H1 (cell line): ENCODE results near the gene LONP2. TPM values are rescaled to one million over a fixed set of nuclear protein-coding genes. Genes with fewer than 3 reads are reported as not detected.

Experiments used
- CTCF ChIA-PET: fragments of 300-600 bp; sonication (Branson Sonifier 250); formaldehyde crosslinking; loops from one replicate; lab custom pipeline; 2021; ENCODE audit not compliant: partially characterized antibody; lab: Charles Lee
- POLR2A ChIA-PET: fragments of 300-600 bp; sonication (Branson Sonifier 250); formaldehyde crosslinking; loops from one replicate; lab custom pipeline; 2021; ENCODE audit warnings: inconsistent platforms; ENCODE audit not compliant: partially characterized antibody; lab: Charles Lee
- DNase-seq, 2 experiments: peaks; one replicate each; pipeline versions ENCODE4 v3.0.0 to v3.0.0-alpha.2; 2010 to 2022; ENCODE audit warnings: low spot score in 2 of 2, low read depth in 1 of 2, mixed read lengths in 1 of 2
- FAIRE-seq: peaks from 2 replicates; lab custom pipeline; 2011; peaks lifted over from hg19 to GRCh38; lab: Jason Lieb, UNC
- H2AFZ ChIP-seq: 2 replicates; pipeline ENCODE4 v1.8.1; 2012; ENCODE audit warnings: low read length, inconsistent platforms
- H2AK5ac ChIP-seq: 2 replicates; pipeline ENCODE4 v1.6.1; 2013; ENCODE audit warnings: low read depth, low read length
- H2BK120ac ChIP-seq: replicated peaks from 2 replicates; pipeline ENCODE3; 2013; ENCODE audit warnings: low read depth, low read length, inconsistent platforms
- H2BK12ac ChIP-seq: 2 replicates; pipeline ENCODE4 v1.6.1; 2013; ENCODE audit warnings: low read depth, low read length
- H2BK15ac ChIP-seq: 2 replicates; pipeline ENCODE4 v1.6.1; 2013; ENCODE audit warnings: low read length
- H2BK20ac ChIP-seq: 2 replicates; pipeline ENCODE4 v1.6.1; 2013; ENCODE audit warnings: low read length
- H2BK5ac ChIP-seq: 2 replicates; pipeline ENCODE4 v1.6.1; 2013; ENCODE audit warnings: low read depth, low read length
- H3K14ac ChIP-seq: 2 replicates; pipeline ENCODE4 v1.6.1; 2013; ENCODE audit warnings: inconsistent platforms; ENCODE audit not compliant: insufficient read length
- H3K18ac ChIP-seq: 2 replicates; pipeline ENCODE4 v1.6.1; 2013; ENCODE audit warnings: low read length; ENCODE audit errors: extremely low read depth
- H3K23ac ChIP-seq: 2 replicates; pipeline ENCODE4 v1.6.1; 2013; ENCODE audit warnings: inconsistent platforms; ENCODE audit not compliant: insufficient read length
- H3K23me2 ChIP-seq: 2 replicates; pipeline ENCODE4 v1.6.1; 2013; ENCODE audit warnings: low read depth, low read length
- H3K27ac ChIP-seq: 2 replicates; pipeline ENCODE4 v1.6.1; 2011; ENCODE audit warnings: low read depth, low read length, inconsistent platforms
- H3K27me3 ChIP-seq, 4 experiments: replicated peaks in 1 of 4; 1 replicate in 1 of 4; 2 replicates in 3 of 4; pipeline versions ENCODE4 v1.6.1 to v1.8.1; 2011 to 2013; ENCODE audit warnings: low read length in 3 of 4, mild to moderate bottlenecking in 3 of 4, inconsistent platforms in 2 of 4, mixed read lengths in 2 of 4, moderate library complexity in 1 of 4; ENCODE audit not compliant: control insufficient read depth in 3 of 4, insufficient read depth in 3 of 4; ENCODE audit errors: extremely low read depth in 1 of 4
- H3K36me3 ChIP-seq, 4 experiments: 2 replicates each; pipeline versions ENCODE4 v1.6.1 to v1.8.1; 2011 to 2013; ENCODE audit warnings: mild to moderate bottlenecking in 4 of 4, low read length in 3 of 4, moderate library complexity in 2 of 4, control low read depth in 1 of 4, inconsistent platforms in 1 of 4; ENCODE audit not compliant: insufficient read depth in 4 of 4, control insufficient read depth in 2 of 4
- H3K4ac ChIP-seq: replicated peaks from 2 replicates; pipeline ENCODE3; 2013; ENCODE audit warnings: low read length, low read depth, mixed read lengths, inconsistent platforms; ENCODE audit not compliant: insufficient read length
- H3K4me1 ChIP-seq, 4 experiments: replicated peaks in 1 of 4; 1 replicate in 1 of 4; 2 replicates in 3 of 4; pipeline versions ENCODE4 v1.6.1 to v1.8.1; 2011 to 2013; ENCODE audit warnings: low read length in 3 of 4, inconsistent platforms in 2 of 4, mixed read lengths in 1 of 4; ENCODE audit not compliant: insufficient read depth in 4 of 4, control insufficient read depth in 3 of 4
- H3K4me2 ChIP-seq, 2 experiments: 2 replicates each; pipeline versions ENCODE4 v1.6.1 to v1.8.1; 2011 to 2013; ENCODE audit warnings: low read depth in 2 of 2, low read length in 2 of 2, control low read depth in 1 of 2, inconsistent platforms in 1 of 2, mild to moderate bottlenecking in 1 of 2; ENCODE audit not compliant: insufficient read depth in 1 of 2
- H3K4me3 ChIP-seq, 4 experiments: fragments of 200-600, 300-600 bp in 1 of 4; sonication (generic), shearing (Covaris generic), sonication (Bioruptor Twin) in 1 of 4; 2 replicates each; pipeline versions ENCODE4 v1.5.1 to v1.8.1; 2011 to 2016; ENCODE audit warnings: low read length in 4 of 4, low read depth in 3 of 4, control low read depth in 2 of 4, inconsistent platforms in 2 of 4, mild to moderate bottlenecking in 2 of 4, mixed read lengths in 1 of 4, moderate library complexity in 1 of 4; ENCODE audit not compliant: insufficient read depth in 2 of 4; ENCODE audit errors: extremely low read depth in 1 of 4
- H3K56ac ChIP-seq: replicated peaks from 2 replicates; pipeline ENCODE3; 2013; ENCODE audit warnings: low read depth, mild to moderate bottlenecking, mixed read lengths, low read length, inconsistent platforms; ENCODE audit not compliant: insufficient read length
- H3K79me1 ChIP-seq: 2 replicates; pipeline ENCODE4 v1.6.1; 2013; ENCODE audit warnings: low read depth, low read length, control low read depth
- H3K79me2 ChIP-seq, 2 experiments: 2 replicates each; pipeline versions ENCODE4 v1.6.1 to v1.8.1; 2012 to 2013; ENCODE audit warnings: low read length in 2 of 2, mild to moderate bottlenecking in 2 of 2, inconsistent platforms in 1 of 2; ENCODE audit not compliant: insufficient read depth in 2 of 2, control insufficient read depth in 1 of 2
- H3K9ac ChIP-seq, 4 experiments: replicated peaks in 1 of 4; 1 replicate in 1 of 4; 2 replicates in 3 of 4; pipeline versions ENCODE4 v1.6.1 to v1.8.1; 2011 to 2013; ENCODE audit warnings: low read depth in 3 of 4, low read length in 3 of 4, control low read depth in 2 of 4, mild to moderate bottlenecking in 2 of 4, moderate library complexity in 2 of 4, inconsistent platforms in 1 of 4; ENCODE audit errors: extremely low read depth in 1 of 4
- H3K9me3 ChIP-seq, 2 experiments: 2 replicates each; pipeline versions ENCODE4 v1.6.1 to v1.8.1; 2012 to 2013; ENCODE audit warnings: mild to moderate bottlenecking in 2 of 2, moderate library complexity in 2 of 2, control low read depth in 1 of 2, inconsistent platforms in 1 of 2, low read depth in 1 of 2, low read length in 1 of 2, mixed read lengths in 1 of 2; ENCODE audit not compliant: insufficient read depth in 2 of 2
- H4K20me1 ChIP-seq, 2 experiments: replicated peaks in 1 of 2; 2 replicates each; pipeline versions ENCODE3 to v1.8.1; 2011 to 2013; ENCODE audit warnings: inconsistent platforms in 2 of 2, low read length in 2 of 2, mild to moderate bottlenecking in 1 of 2; ENCODE audit not compliant: insufficient read depth in 2 of 2, control insufficient read depth in 1 of 2
- H4K5ac ChIP-seq: 2 replicates; pipeline ENCODE4 v1.6.1; 2013; ENCODE audit warnings: low read length, low read depth, mixed read lengths, inconsistent platforms; ENCODE audit not compliant: insufficient read length
- H4K8ac ChIP-seq: 2 replicates; pipeline ENCODE4 v1.8.0; 2013; ENCODE audit warnings: mild to moderate bottlenecking, moderate library complexity, low read length, inconsistent platforms; ENCODE audit not compliant: insufficient read depth; ENCODE audit errors: extremely low read depth
- H4K91ac ChIP-seq: replicated peaks from 2 replicates; pipeline ENCODE3; 2013; ENCODE audit warnings: low read length, mixed read lengths, inconsistent platforms; ENCODE audit not compliant: insufficient read length
- BCL11A ChIP-seq, 2 experiments: IDR thresholded peaks; one replicate each; pipeline ENCODE4 v1.6.1; 2011; ENCODE audit warnings: low read depth in 2 of 2, low read length in 2 of 2, mild to moderate bottlenecking in 2 of 2
- BRCA1 ChIP-seq: IDR thresholded peaks from 2 replicates; pipeline ENCODE4 v1.6.1; 2012; ENCODE audit warnings: low read depth, low read length, improper control_type of control experiment
- CREB1 ChIP-seq: IDR thresholded peaks from 2 replicates; pipeline ENCODE4 v1.6.1; 2012; ENCODE audit warnings: inconsistent platforms
- HDAC6 ChIP-seq: IDR thresholded peaks from one replicate; pipeline ENCODE4 v1.7.1; 2012; ENCODE audit warnings: low read depth, mild to moderate bottlenecking, inconsistent platforms, low read length, moderate library complexity
- KDM1A ChIP-seq: fragments of 200-600, 300-600 bp; sonication (generic); IDR thresholded peaks from 2 replicates; pipeline ENCODE4 v1.7.1; 2016; ENCODE audit warnings: mild to moderate bottlenecking, low read length, borderline replicate concordance
- SIN3A ChIP-seq, 2 experiments: IDR thresholded peaks in 1 of 2; conservative IDR thresholded peaks in 1 of 2; 2 replicates each; pipeline ENCODE4 v1.6.1; 2011 to 2012; ENCODE audit warnings: low read length in 2 of 2, improper control_type of control experiment in 1 of 2, low read depth in 1 of 2, mild to moderate bottlenecking in 1 of 2
- SRF ChIP-seq: IDR thresholded peaks from 2 replicates; pipeline ENCODE4 v1.6.1; 2011; ENCODE audit warnings: mild to moderate bottlenecking, low read depth, low read length, moderate library complexity
- TAF7 ChIP-seq: optimal IDR thresholded peaks from 2 replicates; pipeline ENCODE3; 2011; ENCODE audit warnings: low read depth, mild to moderate bottlenecking, inconsistent platforms, low read length, moderate library complexity, borderline replicate concordance
- TBP ChIP-seq: IDR thresholded peaks from 2 replicates; pipeline ENCODE4 v1.6.1; 2011; ENCODE audit warnings: low read depth, low read length, improper control_type of control experiment
- WGBS, 2 experiments: shearing (Covaris generic) in 1 of 2; methylation state at CpG; one replicate each; pipeline versions ENCODE4 v1.1.6 to v1.1.7; 2013 to 2015; ENCODE audit warnings: low lambda C conversion rate in 2 of 2, mixed read lengths in 2 of 2, inconsistent platforms in 1 of 2, low coverage in 1 of 2, missing lambda C conversion rate in 1 of 2; ENCODE audit not compliant: insufficient replicate concordance in 2 of 2, insufficient coverage in 1 of 2, insufficient read length in 1 of 2; ENCODE audit errors: extremely low coverage in 1 of 2, missing lambda C conversion rate in 1 of 2; 5-methylcytosine and 5-hydroxymethylcytosine counted together
- polyA plus RNA-seq, 7 experiments: library from polyadenylated mRNA; depleted of rRNA in 3 of 7; stranded (reverse) in 5 of 7; unstranded in 2 of 7; fragments of >200 nt in 5 of 7; fragments of 200-250 nt in 2 of 7; gene quantifications; 1 replicate in 5 of 7; 2 replicates in 1 of 7; 4 replicates in 1 of 7; pipeline versions ENCODE4 v1.2.1 to v1.2.3, GENCODE V29; 2011 to 2013; ENCODE audit warnings: missing spikeins in 2 of 7, mixed read lengths in 2 of 7
- total RNA-seq: library from RNA; stranded (reverse); fragmentation: NEBNext Ultra II Directional; extraction: Animal tissue kit (Norgen Biotek cat#: 25700); gene quantifications from 2 replicates; pipeline ENCODE4 v1.2.1, GENCODE V29; 2021

The LONP2 gene
- total and polyA plus RNA-seq, 2 of the 8 experiments (the other 6 are each of a cell fraction or from before 2014, with no cell fraction given): 8.1 to 23.1 TPM

DNA sequence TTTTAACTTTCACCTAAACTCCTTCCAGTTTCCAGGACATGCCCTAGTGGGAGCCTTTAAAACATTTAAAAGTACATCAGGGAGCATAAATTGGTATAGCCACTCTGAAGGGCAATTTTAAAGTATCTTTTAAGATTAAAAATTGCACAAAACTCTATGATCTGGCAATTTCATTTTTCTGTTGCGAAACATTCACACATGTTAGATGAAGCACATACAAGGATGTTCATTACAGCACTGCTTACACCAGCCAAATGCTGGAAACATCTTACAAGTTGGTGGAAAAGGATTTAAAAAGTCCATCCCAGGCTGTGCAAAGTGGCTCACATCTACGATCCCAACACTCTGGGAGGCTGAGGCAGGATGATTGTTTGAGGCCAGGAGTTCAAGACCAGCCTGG, 26.4 kb upstream of the LONP2 start:
- 89% methylated on average over 2 of the region's 2 CpGs; no CpG with 5 or more reads in 1 of the 2 experiments for WGBS, 2 experiments
- Histone ChIP-seq H3K9me3 (no peaks in the 10 kb centered on the region), H2AK5ac (no peak overlapping the region), H3K27me3 (no peaks in the 10 kb centered on the region), H3K14ac (no peak overlapping the region), H2BK120ac (no peak overlapping the region), H2BK5ac (no peak overlapping the region), H3K79me1 (no peaks in the 10 kb centered on the region), H3K23me2 (no peaks in the 10 kb centered on the region), H3K4ac (no peak overlapping the region), H3K27ac (no peak overlapping the region), H3K9ac (no peak overlapping the region), H3K56ac (no peak overlapping the region), H3K36me3 (no peaks in the 10 kb centered on the region), H3K79me2 (no peaks in the 10 kb centered on the region), H3K23ac (no peak overlapping the region), H3K18ac (no peak overlapping the region), H4K20me1 (no peaks in the 10 kb centered on the region), H2AFZ (no peak overlapping the region), H4K8ac (no peak overlapping the region), H3K4me1 (no peaks in the 10 kb centered on the region; a peak in 1 of 7 replicates), H4K91ac (no peak overlapping the region), H2BK12ac (no peak overlapping the region), H3K4me2 (no peak overlapping the region), H2BK20ac (no peak overlapping the region), H3K4me3 (no peak overlapping the region), H4K5ac (no peak overlapping the region), H2BK15ac (no peak overlapping the region)
- no peak for DNase-seq
- ChIA-PET CTCF (no interaction called here), POLR2A (no interaction called here)
- no peak for FAIRE-seq
- no peak for TF ChIP-seq TBP
- TF ChIP-seq CREB1: no peak
- TF ChIP-seq SRF: no peak
- TF ChIP-seq TAF7: no peak
- no peak for TF ChIP-seq BRCA1
- no peak for TF ChIP-seq SIN3A (conservative IDR thresholded peaks at IDR 0.05 in 1 of 2, IDR thresholded peaks at IDR 0.05 in 1 of 2; ENCODE audit: low read depth in 1 of 2, low read length in 2 of 2)
- TF ChIP-seq HDAC6: no peak
- no peak for TF ChIP-seq BCL11A (IDR thresholded peaks at IDR 0.05; ENCODE audit: low read depth in 2 of 2, low read length in 2 of 2)
- no peak for TF ChIP-seq KDM1A
